Muscle layer of duodenum (tissue), 2 donors: ENCODE results near the gene STX1B.
A peak's percentile ranks its signal among the peaks of the same experiment; 100 is the strongest.
"Not testable (repeated sequence)": the region's sequence is repeated elsewhere in the genome, so short reads cannot be mapped to it uniquely, and the experiment has no call there.

Experiments used
- H3K27ac ChIP-seq: one replicate; pipeline ENCODE4 v1.7.0; 2013; ENCODE audit warnings: mild to moderate bottlenecking, low read length
- H3K27me3 ChIP-seq: one replicate; pipeline ENCODE4 v1.7.0; 2013; ENCODE audit warnings: low read depth, mild to moderate bottlenecking, control low read depth, low read length
- H3K36me3 ChIP-seq, 2 donors: one replicate each; pipeline ENCODE4 v1.7.0; 2013; ENCODE audit warnings: low read length in 2 of 2, control low read depth in 1 of 2, mild to moderate bottlenecking in 1 of 2; ENCODE audit not compliant: insufficient read depth in 2 of 2, control insufficient read depth in 1 of 2
- H3K4me1 ChIP-seq, 2 donors: one replicate each; pipeline ENCODE4 v1.7.0; 2013; ENCODE audit warnings: low read length in 2 of 2, mild to moderate bottlenecking in 2 of 2, control low read depth in 1 of 2, moderate library complexity in 1 of 2; ENCODE audit not compliant: insufficient read depth in 2 of 2, control insufficient read depth in 1 of 2
- H3K4me3 ChIP-seq, 2 donors: one replicate each; pipeline ENCODE4 v1.7.0; 2013; ENCODE audit warnings: low read length in 2 of 2, low read depth in 1 of 2, mild to moderate bottlenecking in 1 of 2
- H3K9me3 ChIP-seq, 2 donors: one replicate each; pipeline ENCODE4 v1.7.0; 2013; ENCODE audit warnings: low read length in 2 of 2, control low read depth in 1 of 2, mild to moderate bottlenecking in 1 of 2; ENCODE audit not compliant: control insufficient read depth in 1 of 2
- donor health status: healthy.

STX1B gene

DNA sequence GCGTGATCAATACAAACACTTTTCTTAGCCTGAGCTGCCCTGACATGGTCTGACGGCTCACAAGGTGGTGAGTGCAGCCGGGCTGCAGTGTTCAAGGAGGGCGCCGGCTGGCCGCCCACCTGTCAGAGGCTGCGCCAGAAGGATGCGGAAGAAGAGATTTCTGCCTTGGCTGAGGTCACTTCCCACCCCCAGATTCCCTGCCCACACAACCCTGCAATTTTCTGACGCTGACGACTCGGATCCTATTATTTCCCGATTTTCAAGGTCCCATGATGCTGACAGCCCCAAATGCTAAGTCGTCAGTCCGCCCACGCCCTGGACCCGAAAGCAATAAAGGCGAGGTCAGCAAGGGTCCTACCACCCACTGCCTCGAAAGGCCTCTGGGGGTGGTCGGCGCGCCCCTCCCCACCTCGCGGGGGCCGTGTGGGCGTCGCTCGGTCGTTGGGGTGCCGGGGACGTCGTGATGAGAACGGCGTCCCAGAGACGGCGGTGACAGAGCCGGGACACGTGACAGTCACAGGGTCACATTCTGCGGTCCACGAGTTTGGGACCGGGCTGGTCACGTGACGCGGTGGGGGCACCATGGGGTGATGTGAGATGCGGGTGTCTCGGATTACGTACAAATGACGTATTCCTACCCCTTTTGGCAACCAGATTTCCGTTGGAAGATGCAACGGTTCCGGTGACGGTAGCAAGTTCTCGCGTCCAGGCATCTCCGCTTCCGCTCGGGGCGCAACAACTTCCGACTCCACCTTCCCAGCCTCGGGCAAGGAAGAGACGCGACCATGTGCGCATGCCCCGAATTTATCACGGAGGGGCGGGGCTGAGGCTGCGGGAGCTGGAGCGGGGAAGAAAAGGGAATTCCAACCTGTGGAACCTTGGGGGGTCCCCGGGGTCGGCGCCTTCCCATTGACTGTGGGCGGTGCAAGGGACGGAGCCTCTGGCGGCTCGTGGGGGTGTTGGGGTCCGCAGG lies 22.6 kb upstream of the STX1B start, which contains the start of gene STX4:
TSS of gene STX4 (plus strand) at position 823 of the 973 bp plus-strand sequence. CDS start 248 bp downstream, outside the sequence.
- Histone ChIP-seq H3K36me3 (peaks cover 0 to 33% of the 10 kb centered on the region in 2 donors), H3K4me3 (peak within 1 kb of the TSS; percentile 97 to 100)

GRCh38 chr16:31031276-31031675 lies 20.8 kb upstream of the STX1B start:
- Histone ChIP-seq H3K9me3 (no peaks in the 10 kb centered on the region), H3K4me3 (no peak overlapping the region), H3K27ac (no peak overlapping the region), H3K36me3 (peaks cover 0 to 28% of the 10 kb centered on the region in 2 donors), H3K4me1 (peaks cover 0 to 17% of the 10 kb centered on the region in 2 donors), H3K27me3 (no peaks in the 10 kb centered on the region)

More for the DNA sequence above, 22.6 kb upstream of the STX1B start, which contains the start of gene STX4:
- no peaks in the 10 kb centered on the region for H3K9me3 ChIP-seq
- no peaks in the 10 kb centered on the region for H3K27me3 ChIP-seq
- H3K4me1 ChIP-seq = peaks cover 0 to 17% of the 10 kb centered on the region in 2 donors
- peak within 1 kb of the TSS; percentile 91 for H3K27ac ChIP-seq

DNA sequence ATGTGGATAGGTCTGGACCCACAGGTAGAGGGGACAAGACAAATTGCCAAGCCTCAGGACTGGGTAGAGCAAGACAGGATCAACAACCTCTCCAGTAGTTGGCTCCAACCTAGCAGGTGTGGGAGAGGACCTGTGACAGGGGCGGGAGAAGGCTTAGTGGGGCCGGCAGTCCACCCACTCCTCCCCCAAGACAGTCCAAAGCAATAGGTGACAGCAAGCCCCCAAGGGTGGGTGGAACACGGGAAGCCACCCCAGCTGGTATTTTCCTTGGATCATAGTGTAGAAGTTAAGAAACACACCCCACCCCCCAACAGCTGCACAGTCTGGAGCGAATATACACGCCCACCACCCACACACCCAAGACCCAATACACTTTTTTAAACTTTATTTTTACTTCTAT lies 18.8 kb upstream of the STX1B start:
- Histone ChIP-seq H3K4me1 (peaks cover 0 to 2% of the 10 kb centered on the region in 2 donors), H3K27me3 (no peaks in the 10 kb centered on the region), H3K27ac (no peak overlapping the region), H3K36me3 (peaks cover 0 to 13% of the 10 kb centered on the region in 2 donors), H3K9me3 (no peaks in the 10 kb centered on the region), H3K4me3 (no peak overlapping the region)

GRCh38 chr16:31025339-31025738 lies 14.9 kb upstream of the STX1B start:
- Histone ChIP-seq H3K27me3 (no peaks in the 10 kb centered on the region), H3K4me3 (no peak overlapping the region), H3K9me3 (no peaks in the 10 kb centered on the region), H3K27ac (no peak overlapping the region), H3K36me3 (no peaks in the 10 kb centered on the region), H3K4me1 (no peaks in the 10 kb centered on the region)

DNA sequence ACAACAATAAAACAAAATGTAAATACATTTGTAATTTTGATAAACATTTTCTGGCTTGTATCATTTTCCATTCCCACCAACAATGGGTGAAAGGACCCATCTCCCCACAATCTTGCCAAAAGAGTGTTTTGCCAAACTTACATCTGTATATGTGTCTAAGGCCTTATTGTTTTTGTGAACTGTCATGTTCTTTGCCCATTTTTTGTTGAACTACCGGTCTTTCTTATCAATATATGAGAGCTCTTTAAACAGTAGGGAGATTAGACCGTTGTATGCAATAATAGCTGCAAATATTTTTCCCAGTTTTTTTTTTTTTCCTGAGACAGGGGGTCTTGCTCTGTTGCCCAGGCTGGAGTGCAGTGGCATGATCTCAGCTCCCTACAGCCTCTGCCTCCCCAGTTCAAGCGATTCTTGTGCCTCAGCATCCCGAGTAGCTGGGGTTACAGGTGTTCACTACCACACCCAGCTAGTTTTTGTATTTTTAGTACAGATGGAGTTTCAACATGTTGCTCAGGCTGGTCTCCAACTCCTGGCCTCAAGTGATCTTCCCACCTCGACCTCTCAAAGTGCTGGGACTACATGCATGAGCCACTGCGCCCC lies 13.3 kb upstream of the STX1B start:
- Histone ChIP-seq H3K9me3 (no peaks in the 10 kb centered on the region), H3K36me3 (no peaks in the 10 kb centered on the region), H3K27ac (no peak overlapping the region), H3K27me3 (no peaks in the 10 kb centered on the region), H3K4me1 (no peaks in the 10 kb centered on the region), H3K4me3 (no peak overlapping the region)

GRCh38 chr16:31023252-31023602 lies 12.8 kb upstream of the STX1B start:
- no peaks in the 10 kb centered on the region for H3K9me3 ChIP-seq
- no peaks in the 10 kb centered on the region for H3K4me1 ChIP-seq
- H3K36me3 ChIP-seq = no peaks in the 10 kb centered on the region
- no peak overlapping the region for H3K27ac ChIP-seq
- no peaks in the 10 kb centered on the region for H3K27me3 ChIP-seq
- H3K4me3 ChIP-seq = no peak overlapping the region

DNA sequence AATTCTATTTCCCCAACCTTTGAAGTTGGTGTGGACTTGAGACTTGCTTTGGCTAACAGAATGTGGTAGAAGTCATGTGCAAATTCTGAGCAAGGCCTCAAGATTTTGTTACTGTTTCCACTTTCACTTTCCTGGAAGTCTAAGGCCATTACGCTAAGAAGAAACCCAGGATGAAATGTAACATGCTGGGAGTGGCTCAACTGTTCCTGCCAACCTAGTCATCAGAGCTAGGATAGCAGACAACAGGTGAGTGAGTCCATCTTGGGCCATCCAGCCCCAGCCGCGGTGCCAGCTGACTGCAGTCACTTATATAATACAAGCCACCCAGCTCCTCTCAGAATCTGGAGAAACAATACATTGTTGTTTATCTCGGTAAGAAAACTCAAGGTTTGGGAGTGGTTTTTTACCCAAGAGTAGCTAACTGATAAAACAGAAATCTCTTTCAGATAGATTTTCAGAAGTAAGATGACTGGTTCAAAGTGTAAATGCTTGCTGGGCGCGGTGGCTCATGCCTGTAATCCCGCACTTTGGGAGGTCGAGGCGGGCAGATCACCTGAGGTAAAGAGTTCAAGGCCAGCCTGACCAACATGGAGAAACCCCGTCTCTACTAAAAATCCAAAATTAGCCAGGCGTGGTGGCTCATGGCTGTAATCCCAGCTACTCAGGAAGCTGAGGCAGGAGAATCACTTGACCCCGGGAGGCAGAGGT lies 12.3 kb upstream of the STX1B start:
- no peak overlapping the region for H3K27ac ChIP-seq
- no peaks in the 10 kb centered on the region for H3K27me3 ChIP-seq
- H3K36me3 ChIP-seq = no peaks in the 10 kb centered on the region
- no peaks in the 10 kb centered on the region for H3K4me1 ChIP-seq
- H3K9me3 ChIP-seq = no peaks in the 10 kb centered on the region
- H3K4me3 ChIP-seq = no peak overlapping the region

DNA sequence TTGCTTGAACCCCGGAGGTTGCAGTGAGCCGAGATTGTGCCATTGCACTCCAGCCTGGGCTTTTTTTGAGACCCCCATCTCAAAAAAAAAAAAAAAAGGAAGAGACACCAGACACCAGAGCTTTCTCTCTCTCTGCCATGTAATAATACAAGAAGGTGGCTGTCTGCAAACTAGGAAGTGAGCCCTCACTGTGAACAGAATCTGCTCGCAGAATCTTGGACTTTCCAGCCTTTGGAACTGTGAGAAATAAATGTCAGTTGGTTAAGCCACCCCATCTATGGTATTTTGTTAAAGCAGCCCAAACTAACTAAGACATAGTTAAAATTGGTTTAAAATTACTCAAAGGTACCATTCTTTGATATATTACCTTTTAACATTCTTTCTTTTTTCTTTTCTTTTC lies 10.1 kb upstream of the STX1B start:
- no peak overlapping the region for H3K4me3 ChIP-seq
- H3K27me3 ChIP-seq = no peaks in the 10 kb centered on the region
- no peak overlapping the region for H3K27ac ChIP-seq
- H3K9me3 ChIP-seq = no peaks in the 10 kb centered on the region
- no peaks in the 10 kb centered on the region for H3K4me1 ChIP-seq
- no peaks in the 10 kb centered on the region for H3K36me3 ChIP-seq

- not testable (repeated sequence) for H3K4me3 ChIP-seq, H3K9me3 ChIP-seq, H3K4me1 ChIP-seq, H3K27me3 ChIP-seq, H3K36me3 ChIP-seq, H3K27ac ChIP-seq
Measured at GRCh38 chr16:31017756-31018155, 7.3 kb upstream of the STX1B start.

DNA sequence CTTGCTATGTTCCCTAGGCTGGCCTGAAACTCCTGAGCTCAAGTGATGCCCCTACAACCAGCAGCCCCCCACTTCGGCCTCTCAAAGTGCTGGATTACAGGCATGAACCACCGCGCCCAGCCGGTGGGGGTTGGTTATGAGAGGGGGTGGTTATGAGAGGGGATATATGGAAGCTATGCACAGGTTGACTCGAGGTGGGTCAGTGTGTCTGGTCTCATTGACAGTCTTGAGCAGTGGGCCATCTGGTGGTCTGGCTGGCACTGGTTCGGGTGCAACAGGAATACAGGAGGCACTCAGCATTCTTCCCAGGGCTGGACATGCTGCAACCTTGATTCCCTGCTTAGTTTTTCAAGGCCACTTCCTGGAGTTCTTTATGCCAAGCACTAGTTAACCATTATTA lies 5.6 kb upstream of the STX1B start:
- Histone ChIP-seq H3K4me1 (no peaks in the 10 kb centered on the region), H3K27me3 (peaks cover 6% of the 10 kb centered on the region), H3K27ac (no peak overlapping the region), H3K4me3 (no peak overlapping the region), H3K9me3 (no peaks in the 10 kb centered on the region), H3K36me3 (no peaks in the 10 kb centered on the region)

- H3K9me3 ChIP-seq, H3K4me1 ChIP-seq, H3K27ac ChIP-seq, H3K36me3 ChIP-seq, H3K4me3 ChIP-seq: not testable (repeated sequence)
- peaks cover 14% of the 10 kb centered on the region for H3K27me3 ChIP-seq
Measured at GRCh38 chr16:31013292-31013691, 2.9 kb upstream of the STX1B start.
